Right lobe of liver (tissue), 6 donors: ENCODE data around the gene CFAP100. TPM values are rescaled to one million over a fixed set of nuclear protein-coding genes. Genes with fewer than 3 reads are reported as not detected.

ENCODE experiments used
- ATAC-seq, 4 donors: fragments of 200-7000 bp; cut with Tn5 transposase; one replicate each; pipeline ENCODE4 v1.9.1; 2020; ENCODE audit warnings: mild to moderate bottlenecking in 4 of 4, moderate library complexity in 4 of 4
- DNase-seq, 3 donors: peaks; one replicate each; pipeline ENCODE4 v3.0.0-alpha.2; 2020
- H3K27ac ChIP-seq, 3 donors: fragments of 200-600 bp; one replicate each; pipeline ENCODE4 v1.8.0; 2022
- H3K27me3 ChIP-seq, 2 donors: fragments of 200-600 bp; one replicate each; pipeline ENCODE4 v1.8.0; 2022
- H3K36me3 ChIP-seq, 4 donors: fragments of 200-600 bp; sonication (generic) in 1 of 4; one replicate each; pipeline versions ENCODE4 v1.5.1 to v1.8.0; 2017 to 2022; ENCODE audit warnings: control low read depth in 1 of 4
- H3K4me1 ChIP-seq, 4 donors: fragments of 200-600 bp; sonication (generic) in 1 of 4; one replicate each; pipeline versions ENCODE4 v1.5.1 to v1.8.0; 2017 to 2022; ENCODE audit warnings: control low read depth in 1 of 4
- H3K4me3 ChIP-seq, 3 donors: fragments of 200-600 bp; one replicate each; pipeline ENCODE4 v1.8.0; 2022
- H3K9me3 ChIP-seq, 4 donors: fragments of 200-600 bp; sonication (generic) in 1 of 4; one replicate each; pipeline versions ENCODE4 v1.5.1 to v1.8.0; 2017 to 2022; ENCODE audit warnings: control low read depth in 1 of 4
- POLR2A ChIP-seq: fragments of 450-650 bp; IDR thresholded peaks from one replicate; pipeline ENCODE4 v1.6.1; 2017; ENCODE audit warnings: antibody characterized with exemption, mild to moderate bottlenecking
- WGBS: methylation state at CpG from one replicate; pipeline ENCODE4 v1.1.6; 2018; ENCODE audit warnings: low coverage, low lambda C conversion rate; ENCODE audit not compliant: insufficient coverage; ENCODE audit errors: missing lambda C conversion rate; 5-methylcytosine and 5-hydroxymethylcytosine counted together
- intact Hi-C, 2 donors: fragments of 100-400 bp; cut with DNase I; formaldehyde crosslinking; loops; one replicate each; pipeline versions ENCODE4 v1.11.2 to v1.14.1; 2022
- total RNA-seq, 6 experiments: library from RNA; depleted of rRNA in 2 of 6; stranded (reverse); fragments of >200 nt in 2 of 6; fragmentation: NEBNext Ultra II Directional in 3 of 6; extraction: Animal tissue kit (Norgen Biotek cat#: 25700) in 3 of 6; gene quantifications; one replicate each; pipeline versions ENCODE4 v1.1.0 to v1.2.4, GENCODE V29; 2016 to 2023
- TF ChIP-seq, protein P1 (sequence below), 4 donors: fragments of 200-600 bp in 3 of 4; fragments of 450-650 bp in 1 of 4; IDR thresholded peaks; one replicate each; pipeline versions ENCODE4 v1.5.1 to v1.8.0; 2016 to 2022; ENCODE audit warnings: antibody characterized with exemption in 4 of 4, mild to moderate bottlenecking in 2 of 4
- donor health status: DM: no; HTN: yes; CAD: no.
- donor health status: DM: no; HTN: no; CAD: no.
- donor health status: DM: no; HTN: no; CAD: no.
- donor health status: DM: no; HTN: yes; CAD: no.
- donor health status: DM: no; HTN: yes; CAD: no.

CFAP100 gene
- total RNA-seq, 6 experiments from 2014 or later: not detected

GRCh38 chr3:126456766-126457388, 62.2 kb downstream of the CFAP100 start:
- H3K4me3 ChIP-seq: no peak overlapping the region
- H3K36me3 ChIP-seq: peaks cover 3 to 51% (median 18%) of the 10 kb centered on the region in 4 donors
- TF ChIP-seq POLR2A: no peak
- TF ChIP-seq, protein P1, sequence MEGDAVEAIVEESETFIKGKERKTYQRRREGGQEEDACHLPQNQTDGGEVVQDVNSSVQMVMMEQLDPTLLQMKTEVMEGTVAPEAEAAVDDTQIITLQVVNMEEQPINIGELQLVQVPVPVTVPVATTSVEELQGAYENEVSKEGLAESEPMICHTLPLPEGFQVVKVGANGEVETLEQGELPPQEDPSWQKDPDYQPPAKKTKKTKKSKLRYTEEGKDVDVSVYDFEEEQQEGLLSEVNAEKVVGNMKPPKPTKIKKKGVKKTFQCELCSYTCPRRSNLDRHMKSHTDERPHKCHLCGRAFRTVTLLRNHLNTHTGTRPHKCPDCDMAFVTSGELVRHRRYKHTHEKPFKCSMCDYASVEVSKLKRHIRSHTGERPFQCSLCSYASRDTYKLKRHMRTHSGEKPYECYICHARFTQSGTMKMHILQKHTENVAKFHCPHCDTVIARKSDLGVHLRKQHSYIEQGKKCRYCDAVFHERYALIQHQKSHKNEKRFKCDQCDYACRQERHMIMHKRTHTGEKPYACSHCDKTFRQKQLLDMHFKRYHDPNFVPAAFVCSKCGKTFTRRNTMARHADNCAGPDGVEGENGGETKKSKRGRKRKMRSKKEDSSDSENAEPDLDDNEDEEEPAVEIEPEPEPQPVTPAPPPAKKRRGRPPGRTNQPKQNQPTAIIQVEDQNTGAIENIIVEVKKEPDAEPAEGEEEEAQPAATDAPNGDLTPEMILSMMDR (IDR thresholded peaks at IDR 0.05): no peak
- no peak overlapping the region for H3K27ac ChIP-seq
- WGBS: 71% methylated on average over 7 of the region's 12 CpGs
- ATAC-seq (no peak), DNase-seq (peak in 2 of 3 donors; percentile 26 to 33)
- H3K9me3 ChIP-seq: no peaks in the 10 kb centered on the region
- H3K4me1 ChIP-seq: peaks cover 0 to 34% (median 12%) of the 10 kb centered on the region in 4 donors
- intact Hi-C loops: no loop called here
- no peaks in the 10 kb centered on the region for H3K27me3 ChIP-seq

- peaks cover 0 to 54% (median 18%) of the 10 kb centered on the region in 4 donors for H3K4me1 ChIP-seq
- DNase-seq (peak; percentile 64 to 88 (median 83)), ATAC-seq (peak; percentile 87 to 94 (median 90))
- H3K27ac ChIP-seq: peak overlapping the region; percentile 67 to 82 (median 75)
- intact Hi-C loops: no loop called here
- H3K9me3 ChIP-seq: no peaks in the 10 kb centered on the region
- peaks cover 0 to 52% (median 22%) of the 10 kb centered on the region in 4 donors for H3K36me3 ChIP-seq
- no peaks in the 10 kb centered on the region for H3K27me3 ChIP-seq
- H3K4me3 ChIP-seq: no peak overlapping the region
- 30% methylated on average over 7 of the region's 7 CpGs for WGBS
- TF ChIP-seq, protein P1 (IDR thresholded peaks at IDR 0.05): no peak
- TF ChIP-seq POLR2A: no peak
Observed at GRCh38 chr3:126459111-126459762, 64.5 kb downstream of the CFAP100 start.

DNA sequence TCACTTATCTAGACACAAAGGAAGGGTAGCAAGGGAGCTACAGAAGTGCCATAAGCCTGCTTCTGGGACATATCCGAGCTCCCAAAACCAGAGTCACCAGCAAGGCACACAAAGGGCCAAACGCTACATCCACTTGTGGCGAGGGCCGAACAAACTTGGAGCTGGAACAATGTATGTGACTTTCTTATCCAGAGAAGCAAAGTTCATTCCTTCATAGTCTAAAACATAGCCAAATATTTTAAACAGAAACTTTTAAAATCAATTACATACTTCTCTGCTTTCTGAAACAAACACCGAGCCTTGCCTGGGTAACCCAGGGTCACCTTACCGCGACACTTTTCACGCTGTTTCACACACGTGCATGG, 65.0 kb downstream of the CFAP100 start:
- peaks cover 0 to 59% (median 21%) of the 10 kb centered on the region in 4 donors for H3K4me1 ChIP-seq
- TF ChIP-seq POLR2A: no peak
- TF ChIP-seq, protein P1 (IDR thresholded peaks at IDR 0.05): no peak
- ATAC-seq: peak; percentile 2 to 31 (median 9)
- peaks cover 0 to 47% (median 24%) of the 10 kb centered on the region in 4 donors for H3K36me3 ChIP-seq
- H3K27me3 ChIP-seq: no peaks in the 10 kb centered on the region
- 35% methylated on average over 5 of the region's 9 CpGs for WGBS
- intact Hi-C loops: no loop called here
- peak overlapping the region; percentile 67 to 82 (median 75) for H3K27ac ChIP-seq
- H3K4me3 ChIP-seq: no peak overlapping the region
- peak in 1 of 3 donors; percentile 42 for DNase-seq
- H3K9me3 ChIP-seq: no peaks in the 10 kb centered on the region

GRCh38 chr3:126460381-126460780, 65.7 kb downstream of the CFAP100 start:
- ATAC-seq (no peak), DNase-seq (peak in 1 of 3 donors; percentile 47)
- H3K4me3 ChIP-seq: no peak overlapping the region
- no peaks in the 10 kb centered on the region for H3K27me3 ChIP-seq
- TF ChIP-seq, protein P1 (IDR thresholded peaks at IDR 0.05): no peak
- TF ChIP-seq POLR2A: no peak
- H3K27ac ChIP-seq: peak overlapping the region; percentile 67 to 82 (median 75)
- intact Hi-C loops: no loop called here
- 69% methylated on average over 5 of the region's 7 CpGs for WGBS
- peaks cover 0 to 51% (median 28%) of the 10 kb centered on the region in 4 donors for H3K36me3 ChIP-seq
- peaks cover 2 to 63% (median 26%) of the 10 kb centered on the region in 4 donors for H3K4me1 ChIP-seq
- H3K9me3 ChIP-seq: no peaks in the 10 kb centered on the region
